Effector memory CD4-positive, alpha-beta T cell (primary cell): ENCODE results near the gene RANBP6.

ENCODE experiments used
- DNase-seq, 3 donors: peaks; one replicate each; pipeline ENCODE4 v3.0.0-alpha.2; 2020
- H3K27ac ChIP-seq: 2 replicates; pipeline ENCODE4 v1.7.0; 2013; ENCODE audit warnings: mild to moderate bottlenecking, low read length, moderate library complexity; ENCODE audit not compliant: insufficient read depth, poor library complexity, severe bottlenecking
- H3K27me3 ChIP-seq: replicated peaks from 2 replicates; pipeline ENCODE4 v1.7.0; 2013; ENCODE audit warnings: mild to moderate bottlenecking, low read length; ENCODE audit not compliant: insufficient read depth, control insufficient read depth, poor library complexity, severe bottlenecking
- H3K36me3 ChIP-seq: 2 replicates; pipeline ENCODE4 v1.7.0; 2013; ENCODE audit warnings: mild to moderate bottlenecking, low read length, moderate library complexity; ENCODE audit not compliant: control insufficient read depth, insufficient read depth
- H3K4me1 ChIP-seq: 2 replicates; pipeline ENCODE4 v1.7.0; 2013; ENCODE audit warnings: low read length, mild to moderate bottlenecking; ENCODE audit not compliant: control insufficient read depth, insufficient read depth, poor library complexity, severe bottlenecking
- H3K4me3 ChIP-seq: 2 replicates; pipeline ENCODE4 v1.7.0; 2013; ENCODE audit warnings: low read length, low read depth, mild to moderate bottlenecking; ENCODE audit not compliant: insufficient read depth, poor library complexity, severe bottlenecking
- H3K9me3 ChIP-seq: 2 replicates; pipeline ENCODE4 v1.7.0; 2013; ENCODE audit warnings: mild to moderate bottlenecking, low read length, moderate library complexity; ENCODE audit not compliant: control insufficient read depth

RANBP6 gene

GRCh38 chr9:6007770-6008168 lies 7.7 kb downstream of the RANBP6 start:
- no peaks in the 10 kb centered on the region for H3K36me3 ChIP-seq
- peak overlapping the region; percentile 87 for H3K4me3 ChIP-seq
- no peaks in the 10 kb centered on the region for H3K27me3 ChIP-seq
- peak; percentile 62 to 70 (median 69) for DNase-seq
- H3K9me3 ChIP-seq, result no peaks in the 10 kb centered on the region
- peaks cover 9% of the 10 kb centered on the region for H3K4me1 ChIP-seq
- H3K27ac ChIP-seq, result peak overlapping the region; percentile 95

- H3K9me3 ChIP-seq, result no peaks in the 10 kb centered on the region
- peak overlapping the region; percentile 87 for H3K4me3 ChIP-seq
- DNase-seq, result peak; percentile 84 to 90 (median 89)
- peaks cover 9% of the 10 kb centered on the region for H3K4me1 ChIP-seq
- H3K27me3 ChIP-seq, result no peaks in the 10 kb centered on the region
- H3K36me3 ChIP-seq, result no peaks in the 10 kb centered on the region
- H3K27ac ChIP-seq, result peak overlapping the region; percentile 95
Measured at GRCh38 chr9:6007058-6007769, 8.2 kb downstream of the RANBP6 start.

- Histone ChIP-seq H3K36me3 (no peaks in the 10 kb centered on the region), H3K27me3 (no peaks in the 10 kb centered on the region), H3K27ac (no peak overlapping the region), H3K4me1 (peaks cover 9% of the 10 kb centered on the region), H3K9me3 (no peaks in the 10 kb centered on the region), H3K4me3 (peak overlapping the region; percentile 87)
- no peak for DNase-seq
Measured at GRCh38 chr9:6006749-6007057, 8.7 kb downstream of the RANBP6 start.

GRCh38 chr9:6000955-6001354 lies 14.5 kb downstream of the RANBP6 start:
- Histone ChIP-seq H3K36me3 (no peaks in the 10 kb centered on the region), H3K9me3 (no peaks in the 10 kb centered on the region), H3K27ac (no peak overlapping the region), H3K27me3 (no peaks in the 10 kb centered on the region), H3K4me1 (peaks cover 8% of the 10 kb centered on the region), H3K4me3 (no peak overlapping the region)
- DNase-seq, result no peak

- no peak for DNase-seq
- H3K9me3 ChIP-seq, result no peaks in the 10 kb centered on the region
- peaks cover 6% of the 10 kb centered on the region for H3K4me1 ChIP-seq
- H3K36me3 ChIP-seq, result no peaks in the 10 kb centered on the region
- H3K27me3 ChIP-seq, result no peaks in the 10 kb centered on the region
- H3K4me3 ChIP-seq, result no peak overlapping the region
- no peak overlapping the region for H3K27ac ChIP-seq
Measured at GRCh38 chr9:5999443-6000101, 15.9 kb downstream of the RANBP6 start.

- no peaks in the 10 kb centered on the region for H3K4me1 ChIP-seq
Measured at GRCh38 chr9:5994493-5994892, 20.9 kb downstream of the RANBP6 start.

GRCh38 chr9:5988265-5988664 lies 27.2 kb downstream of the RANBP6 start:
- Histone ChIP-seq H3K4me3 (no peak overlapping the region), H3K36me3 (peaks cover 18% of the 10 kb centered on the region), H3K27me3 (no peaks in the 10 kb centered on the region), H3K27ac (no peak overlapping the region), H3K9me3 (no peaks in the 10 kb centered on the region), H3K4me1 (no peaks in the 10 kb centered on the region)
- DNase-seq, result no peak

More at GRCh38 chr9:5994493-5994892, 20.9 kb downstream of the RANBP6 start:
- Histone ChIP-seq H3K27me3 (no peaks in the 10 kb centered on the region), H3K4me3 (no peak overlapping the region), H3K9me3 (no peaks in the 10 kb centered on the region), H3K36me3 (no peaks in the 10 kb centered on the region), H3K27ac (no peak overlapping the region)
- no peak for DNase-seq

GRCh38 chr9:5983042-5983441 lies 32.4 kb downstream of the RANBP6 start:
- DNase-seq, result no peak
- Histone ChIP-seq H3K27me3 (no peaks in the 10 kb centered on the region), H3K4me1 (no peaks in the 10 kb centered on the region)

GRCh38 chr9:5982317-5982716 lies 33.1 kb downstream of the RANBP6 start:
- no peak for DNase-seq
- peaks cover 19% of the 10 kb centered on the region for H3K36me3 ChIP-seq
- no peaks in the 10 kb centered on the region for H3K9me3 ChIP-seq
- no peaks in the 10 kb centered on the region for H3K4me1 ChIP-seq
- no peak overlapping the region for H3K4me3 ChIP-seq
- no peak overlapping the region for H3K27ac ChIP-seq
- H3K27me3 ChIP-seq, result no peaks in the 10 kb centered on the region

More at GRCh38 chr9:5983042-5983441, 32.4 kb downstream of the RANBP6 start:
- H3K9me3 ChIP-seq, result no peaks in the 10 kb centered on the region
- H3K4me3 ChIP-seq, result no peak overlapping the region
- H3K36me3 ChIP-seq, result peaks cover 23% of the 10 kb centered on the region
- no peak overlapping the region for H3K27ac ChIP-seq

- DNase-seq, result no peak
- H3K9me3 ChIP-seq, result no peaks in the 10 kb centered on the region
- H3K4me3 ChIP-seq, result no peak overlapping the region
- no peak overlapping the region for H3K27ac ChIP-seq
- no peaks in the 10 kb centered on the region for H3K4me1 ChIP-seq
- no peaks in the 10 kb centered on the region for H3K27me3 ChIP-seq
- H3K36me3 ChIP-seq, result peaks cover 14% of the 10 kb centered on the region
Measured at GRCh38 chr9:5978523-5978922, 36.9 kb downstream of the RANBP6 start.
